GM20000 (cell line): ENCODE results near the gene FIS1.
A peak's percentile ranks its signal among the peaks of the same experiment; 100 is the strongest.

Source experiments
- DNase-seq: peaks from one replicate; pipeline ENCODE4 v3.0.0; 2012; ENCODE audit warnings: low spot score
- CTCF ChIP-seq: IDR thresholded peaks from 2 replicates; pipeline ENCODE4 v1.5.1; 2012; ENCODE audit warnings: mild to moderate bottlenecking, control low read depth; ENCODE audit errors: extremely low read depth, missing control alignments

Gene FIS1

GRCh38 chr7:101223528-101223927, 21.4 kb downstream of the FIS1 start:
- TF ChIP-seq CTCF: no peak
- no peak for DNase-seq

- no peak for DNase-seq
- no peak for TF ChIP-seq CTCF
Observed at GRCh38 chr7:101222275-101222830, 22.5 kb downstream of the FIS1 start.

GRCh38 chr7:101220295-101220694, 24.6 kb downstream of the FIS1 start:
- no peak for DNase-seq
- TF ChIP-seq CTCF: no peak

GRCh38 chr7:101218236-101219125, 26.4 kb downstream of the FIS1 start:
- no peak for DNase-seq
- TF ChIP-seq CTCF: no peak

- peak; percentile 99 for DNase-seq
- no peak for TF ChIP-seq CTCF
Observed at GRCh38 chr7:101217388-101218235, 27.3 kb downstream of the FIS1 start, which contains the start of the genes PLOD3 and ZNHIT1. Gene PLOD3 (minus strand): TSS chr7:101217581. CDS start chr7:101217274, 307 bp downstream. Gene ZNHIT1 (plus strand): TSS chr7:101218165. CDS start chr7:101218196, 31 bp downstream.

GRCh38 chr7:101216860-101217387, 28.0 kb downstream of the FIS1 start:
- no peak for TF ChIP-seq CTCF
- no peak for DNase-seq
